GM18526 (cell line): Measurements from ENCODE around the gene KRT222.
A peak's percentile ranks its signal among the peaks of the same experiment; 100 is the strongest.

ENCODE experiments used
- POLR2A ChIP-seq: IDR thresholded peaks from 3 replicates; pipeline ENCODE4 v1.6.1; 2011; ENCODE audit not compliant: insufficient read length; ENCODE audit errors: extremely low read depth

Gene KRT222

DNA sequence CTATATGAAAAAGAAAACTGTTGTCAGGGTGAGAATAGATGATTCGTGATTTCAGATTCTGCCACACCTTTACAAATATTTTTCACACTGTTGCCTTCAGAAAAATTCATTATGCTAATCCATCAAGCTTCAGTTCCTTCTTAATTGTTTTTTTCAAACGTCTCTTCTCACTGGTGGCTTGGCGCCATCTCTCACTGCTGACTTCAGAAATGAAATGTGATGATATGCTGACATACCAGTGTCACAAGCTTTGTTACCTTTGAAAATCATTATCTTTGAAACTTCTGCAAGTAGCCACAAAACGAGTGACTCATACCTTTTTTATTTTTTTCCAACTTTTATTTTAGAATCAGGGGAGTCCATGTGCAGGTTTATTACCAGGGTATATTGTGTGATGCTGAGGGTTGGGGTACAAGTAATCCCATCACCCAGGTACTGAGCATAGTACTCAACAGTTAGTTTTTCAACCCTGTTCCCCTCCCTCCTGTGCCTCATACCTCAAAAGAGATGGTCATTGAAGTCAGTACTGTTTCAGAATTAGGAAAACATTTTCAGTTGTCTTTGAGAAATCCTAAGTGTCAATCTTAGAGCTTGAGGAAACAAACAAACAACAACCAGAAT lies 14.0 kb upstream of the KRT222 start:
- TF ChIP-seq POLR2A: no peak

GRCh38 chr17:40675905-40676304 lies 10.9 kb upstream of the KRT222 start:
- no peak for TF ChIP-seq POLR2A

DNA sequence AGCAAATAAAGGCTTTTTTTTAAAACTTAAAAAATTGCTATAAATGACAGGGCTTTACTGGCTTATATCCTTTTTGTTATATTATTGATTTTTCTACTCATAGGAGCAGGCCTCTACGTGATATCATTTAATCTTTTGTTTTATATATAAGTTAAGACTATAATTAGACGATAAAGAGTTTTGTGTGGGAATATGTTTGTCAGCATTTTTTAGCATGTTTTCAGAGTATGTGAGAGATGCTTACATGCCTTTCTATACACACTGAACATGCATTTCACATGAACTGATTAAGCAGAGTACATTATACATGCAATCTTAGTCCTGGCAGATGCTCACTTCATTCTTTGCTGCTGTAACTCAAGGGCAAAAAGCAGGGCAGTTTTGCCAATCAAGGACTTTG lies 7.7 kb upstream of the KRT222 start:
- no peak for TF ChIP-seq POLR2A

DNA sequence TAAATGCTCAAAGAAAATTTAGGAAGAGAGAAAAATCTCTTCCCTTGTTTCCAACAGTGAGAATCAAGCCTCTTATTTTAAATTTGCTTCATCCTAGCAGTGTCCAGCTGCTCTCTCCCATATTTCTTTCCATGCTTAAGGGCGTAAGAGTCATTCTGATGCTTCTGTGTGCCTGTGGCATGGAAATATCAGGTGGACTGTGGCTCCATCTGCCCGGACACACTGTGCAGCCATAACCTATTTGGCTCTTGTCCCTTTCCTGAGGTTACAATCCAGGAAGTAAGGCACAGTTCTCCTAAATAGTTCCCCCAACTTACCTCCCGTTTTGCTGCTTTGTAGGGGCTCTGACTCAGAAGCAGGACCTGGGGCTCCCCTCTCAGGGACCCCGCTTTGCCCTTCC lies 6.3 kb upstream of the KRT222 start:
- TF ChIP-seq POLR2A: no peak

DNA sequence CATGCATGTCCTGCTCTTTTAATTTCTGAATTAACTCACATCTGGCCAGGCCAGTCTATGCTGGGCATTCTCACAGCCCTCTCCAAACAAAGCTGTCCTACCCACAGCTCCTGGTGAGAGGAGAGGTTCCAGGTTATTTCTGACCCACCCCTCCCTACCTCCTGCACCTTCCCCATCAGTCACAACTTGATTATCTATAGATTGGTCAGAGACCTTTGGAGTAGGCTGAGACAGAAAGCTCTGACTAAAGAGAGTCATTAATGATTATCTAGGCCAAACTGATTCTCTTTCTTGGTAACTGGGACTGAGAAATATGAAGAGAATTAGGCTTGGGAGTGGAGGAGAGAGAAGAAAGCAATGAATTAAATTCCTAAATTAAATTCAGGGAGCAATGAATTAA lies 1.4 kb upstream of the KRT222 start:
- no peak for TF ChIP-seq POLR2A

- no peak for TF ChIP-seq POLR2A
Measured at GRCh38 chr17:40663252-40663651, 1.7 kb downstream of the KRT222 start.

DNA sequence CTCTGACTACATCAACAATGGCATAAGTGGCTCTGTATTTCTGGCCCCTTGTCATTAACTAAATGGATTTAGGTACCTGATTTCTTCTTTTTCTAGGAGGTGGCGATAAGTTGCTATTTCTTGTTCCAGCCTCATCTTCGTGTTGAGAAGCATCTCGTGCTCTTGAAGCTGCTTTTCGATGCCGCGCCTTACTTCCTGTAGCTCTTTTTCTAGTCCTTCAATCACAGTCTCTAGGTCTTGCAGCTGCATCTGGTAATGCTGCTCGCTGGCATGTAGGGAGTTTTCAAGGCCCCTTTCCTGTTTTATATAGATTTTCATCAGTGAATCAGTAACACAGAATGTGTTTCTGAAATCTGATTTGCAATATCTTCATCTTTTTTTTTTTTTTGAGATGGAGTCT lies 5.1 kb downstream of the KRT222 start:
- no peak for TF ChIP-seq POLR2A

- TF ChIP-seq POLR2A: no peak
Measured at GRCh38 chr17:40658396-40658795, 6.6 kb downstream of the KRT222 start.

- no peak for TF ChIP-seq POLR2A
Measured at GRCh38 chr17:40651939-40652338, 13.0 kb downstream of the KRT222 start.

DNA sequence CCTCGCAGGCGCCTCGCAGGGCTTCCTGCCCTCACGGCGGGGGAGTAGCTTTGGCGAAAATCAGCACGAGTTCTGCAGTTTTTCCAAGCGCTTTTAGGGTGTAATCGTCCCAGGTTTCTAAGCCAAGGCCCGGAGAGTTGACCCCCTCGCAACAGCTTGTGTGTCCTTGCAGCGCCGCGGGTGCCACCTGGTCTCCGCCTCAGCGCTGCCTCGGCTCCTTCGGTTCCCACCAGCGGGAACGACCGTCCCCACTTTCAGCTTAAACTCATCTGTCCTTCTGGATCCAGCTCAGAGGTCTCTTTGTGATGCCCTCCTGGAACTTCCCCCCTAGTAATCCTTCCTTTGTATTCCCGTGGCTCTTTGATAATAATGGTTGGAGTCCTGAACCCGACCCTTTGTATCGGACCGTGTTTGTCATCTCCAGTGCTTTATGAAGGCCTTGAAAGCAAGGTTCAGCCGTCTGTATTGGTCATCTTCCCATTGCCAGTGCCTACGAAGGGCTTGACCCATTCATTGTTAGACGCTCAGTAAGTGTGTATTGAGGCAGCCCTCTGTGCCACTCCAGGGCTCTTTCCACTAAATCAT lies 16.5 kb downstream of the KRT222 start:
- TF ChIP-seq POLR2A: no peak

- TF ChIP-seq POLR2A: peak; percentile 52
Measured at GRCh38 chr17:40647624-40648383, 17.2 kb downstream of the KRT222 start, which contains the start of gene SMARCE1. Gene SMARCE1 (minus strand): TSS chr17:40647818. CDS start chr17:40645802, 2,016 bp downstream.

DNA sequence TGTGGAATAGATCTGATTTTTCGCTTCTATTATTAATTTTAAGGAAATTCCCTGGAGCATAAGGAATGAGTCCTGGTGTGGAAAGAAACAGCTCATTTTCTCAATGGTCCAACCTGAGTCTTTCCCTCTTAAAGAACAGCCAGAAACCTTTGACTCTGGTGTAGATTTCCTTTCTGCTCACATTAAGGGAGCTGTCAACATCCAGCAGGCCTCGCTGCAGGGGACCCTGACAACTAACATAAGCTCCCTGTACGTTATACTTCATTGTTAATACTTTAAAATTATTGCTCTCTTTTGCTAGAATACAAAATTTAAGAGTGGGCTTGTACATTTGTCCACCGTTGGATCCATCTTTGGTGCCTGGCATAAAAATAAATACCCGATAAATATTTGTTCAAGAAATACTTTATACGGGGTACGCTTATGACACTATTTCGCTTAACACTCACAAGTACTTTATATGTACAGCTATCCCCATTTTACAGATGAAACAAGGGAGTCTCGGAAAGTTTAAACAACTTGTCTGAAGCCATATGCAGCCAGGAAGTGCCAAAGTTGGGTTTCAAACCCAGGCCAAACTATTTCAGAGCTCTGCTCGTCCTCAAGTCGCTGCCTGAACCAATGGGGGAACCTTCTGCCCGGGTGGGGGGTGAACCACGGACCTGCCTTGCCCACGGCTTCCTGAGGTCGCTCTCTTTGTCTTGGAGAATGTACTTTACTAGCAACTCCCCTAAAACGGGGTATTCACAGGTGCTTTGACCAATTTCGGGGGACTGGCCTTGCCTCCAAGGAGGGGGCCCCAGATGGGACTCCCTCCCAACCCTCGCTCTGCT lies 18.0 kb downstream of the KRT222 start:
- TF ChIP-seq POLR2A: no peak

GRCh38 chr17:40645943-40646342 lies 19.0 kb downstream of the KRT222 start:
- TF ChIP-seq POLR2A: no peak

- TF ChIP-seq POLR2A: no peak
Measured at GRCh38 chr17:40645291-40645690, 19.7 kb downstream of the KRT222 start.

- TF ChIP-seq POLR2A: no peak
Measured at GRCh38 chr17:40637931-40638330, 27.0 kb downstream of the KRT222 start.
